ENCODE results near the gene XPO4. TPM values are rescaled to one million over a fixed set of nuclear protein-coding genes. Genes with fewer than 3 reads are reported as not detected.

XPO4 gene
- total and polyA plus RNA-seq, 2 of the 13 experiments (the other 11 are each of a cell fraction or from before 2014, with no cell fraction given): 8.4 to 24.8 TPM

- TF ChIP-seq ATF2 (CRISPR knock-in tag; IDR thresholded peaks at IDR 0.05) (no peak), FIP1L1 (IDR thresholded peaks at IDR 0.05; ENCODE audit: borderline replicate concordance, insufficient read depth, low read depth, low read length) (no peak)
Measured at GRCh38 chr13:20782116-20782708, 120.3 kb downstream of the XPO4 start (continued).

GRCh38 chr13:20780317-20780716, 122.2 kb downstream of the XPO4 start:
- CTCF ChIA-PET (ENCODE audit: low intra/inter-chr PET ratio, low total read pairs): no interaction called here
- in situ Hi-C loops (cut with HindIII; ENCODE audit: extremely low pct_ligation_motif_present, low pct_unique_long_range_greater_than_20kb) (no loop called here), intact Hi-C loops (cut with micrococcal nuclease; ENCODE audit: unreplicated experiment) (no loop called here)

GRCh38 chr13:20779405-20779804, 123.1 kb downstream of the XPO4 start:
- H4K20me1 ChIP-seq (ENCODE audit: insufficient read depth, low read length): no peaks in the 10 kb centered on the region
- intact Hi-C loops (cut with micrococcal nuclease; ENCODE audit: unreplicated experiment) (no loop called here), in situ Hi-C loops (cut with HindIII; ENCODE audit: extremely low pct_ligation_motif_present, low pct_unique_long_range_greater_than_20kb) (no loop called here)
- ChIA-PET CTCF (ENCODE audit: low intra/inter-chr PET ratio, low total read pairs) (no interaction called here), POLR2A (no interaction called here)
- no peak overlapping the region for H3K27ac ChIP-seq (ENCODE audit: extremely low read length, insufficient read depth, low read length)
- H3K4me1 ChIP-seq (ENCODE audit: insufficient read depth, low read length): no peaks in the 10 kb centered on the region
- TF ChIP-seq ZKSCAN1 (IDR thresholded peaks at IDR 0.05; ENCODE audit: low read length) (no peak), ATRX (CRISPR knock-in tag; IDR thresholded peaks at IDR 0.05; ENCODE audit: borderline replicate concordance) (no peak), NFKB2 (CRISPR knock-in tag; IDR thresholded peaks at IDR 0.05; ENCODE audit: borderline replicate concordance) (no peak), ZBTB3 (CRISPR knock-in tag; IDR thresholded peaks at IDR 0.05; ENCODE audit: borderline replicate concordance, low read depth) (no peak), ZBTB49 (CRISPR knock-in tag; IDR thresholded peaks at IDR 0.05; ENCODE audit: borderline replicate concordance) (no peak), SRSF9 (IDR thresholded peaks at IDR 0.05; ENCODE audit: borderline replicate concordance, insufficient read depth, low read depth, low read length, poor library complexity, severe bottlenecking) (no peak), TBP (CRISPR knock-in tag; IDR thresholded peaks at IDR 0.05) (no peak), IRF1 (CRISPR knock-in tag; IDR thresholded peaks at IDR 0.05; ENCODE audit: low read depth) (no peak)
- no TSS peak for BruUV-seq (replicated peaks)
- H3K9me3 ChIP-seq (ENCODE audit: low read length): no peaks in the 10 kb centered on the region
- H3K36me3 ChIP-seq (replicated peaks in 1 of 2; ENCODE audit: control insufficient read depth in 1 of 2, insufficient read depth in 2 of 2, low read length in 2 of 2): peaks cover 4 to 18% of the 10 kb centered on the region in 2 experiments; a peak in 3 of 5 replicates
- no peak overlapping the region for H3K9ac ChIP-seq (ENCODE audit: insufficient read depth, low read depth, low read length)
- no peak overlapping the region for H2AFZ ChIP-seq (ENCODE audit: low read length)
- no peak overlapping the region for H3K4me2 ChIP-seq (ENCODE audit: low read depth, low read length)
- no peak overlapping the region for H3K4me3 ChIP-seq (replicated peaks in 1 of 3; ENCODE audit: insufficient read depth in 1 of 3, low read depth in 2 of 3, low read length in 3 of 3)
- WGBS (ENCODE audit: low lambda C conversion rate): 98% methylated on average over 7 of the region's 7 CpGs
- FAIRE-seq (no peak), ATAC-seq (no peak), DNase-seq (ENCODE audit: low spot score) (no peak)
- no peaks in the 10 kb centered on the region for H3K79me2 ChIP-seq (ENCODE audit: insufficient read depth, low read length)
- H3K27me3 ChIP-seq (ENCODE audit: control insufficient read depth in 1 of 2, insufficient read depth in 2 of 2, low read length in 2 of 2): no peaks in the 10 kb centered on the region

More at GRCh38 chr13:20780317-20780716, 122.2 kb downstream of the XPO4 start:
- Histone ChIP-seq H3K4me2 (ENCODE audit: low read depth, low read length) (no peak overlapping the region), H3K27me3 (ENCODE audit: control insufficient read depth in 1 of 2, insufficient read depth in 2 of 2, low read length in 2 of 2) (no peaks in the 10 kb centered on the region), H3K79me2 (ENCODE audit: insufficient read depth, low read length) (no peaks in the 10 kb centered on the region), H3K9me3 (ENCODE audit: low read length) (no peaks in the 10 kb centered on the region), H3K4me3 (replicated peaks in 1 of 3; ENCODE audit: insufficient read depth in 1 of 3, low read depth in 2 of 3, low read length in 3 of 3) (no peak overlapping the region), H4K20me1 (ENCODE audit: insufficient read depth, low read length) (no peaks in the 10 kb centered on the region), H3K4me1 (ENCODE audit: insufficient read depth, low read length) (no peaks in the 10 kb centered on the region), H3K36me3 (replicated peaks in 1 of 2; ENCODE audit: control insufficient read depth in 1 of 2, insufficient read depth in 2 of 2, low read length in 2 of 2) (peaks cover 4 to 23% of the 10 kb centered on the region in 2 experiments; a peak in 4 of 5 replicates), H3K9ac (ENCODE audit: insufficient read depth, low read depth, low read length) (no peak overlapping the region), H3K27ac (ENCODE audit: extremely low read length, insufficient read depth, low read length) (no peak overlapping the region), H2AFZ (ENCODE audit: low read length) (no peak overlapping the region)
- no TSS peak for BruUV-seq (replicated peaks)
- 76% methylated on average over 1 of the region's 1 CpG for WGBS (ENCODE audit: low lambda C conversion rate)
- no peak for FAIRE-seq
- POLR2A ChIA-PET: no interaction called here
- TF ChIP-seq MAFK (conservative IDR thresholded peaks at IDR 0.05 in 1 of 2, IDR thresholded peaks at IDR 0.05 in 1 of 2; ENCODE audit: low read length in 2 of 2): peak; percentile 84 to 94
- TF ChIP-seq ZNF337 (CRISPR knock-in tag; IDR thresholded peaks at IDR 0.05; ENCODE audit: borderline replicate concordance, low read depth): no peak
- peak; percentile 90 for TF ChIP-seq MAFF (IDR thresholded peaks at IDR 0.05; ENCODE audit: low read depth, low read length)
- TF ChIP-seq ZNF589 (CRISPR knock-in tag; conservative IDR thresholded peaks at IDR 0.05): no peak
- no peak for DNase-seq (ENCODE audit: low spot score)
- no peak for ATAC-seq

Data from HepG2 (cell line).